ENCODE data around the gene ERN2.

GRCh38 chr16:23710504-23710903 lies 2.5 kb downstream of the ERN2 start:
- TF ChIP-seq EZH2 (IDR thresholded peaks at IDR 0.05; ENCODE audit: insufficient read depth, low read length) (no peak), CTCF (IDR thresholded peaks at IDR 0.05; ENCODE audit: insufficient read depth, low read depth, low read length) (no peak)
